HL-60/S4 (cell line): ENCODE results near the gene LEMD3.

Source experiments
- in situ Hi-C: fragments of 300-500 bp; cut with MboI; formaldehyde crosslinking; loops from 2 replicates; pipeline ENCODE4 v1.14.3; 2022; ENCODE audit warnings: low sequenced_read_pairs

Gene LEMD3

DNA sequence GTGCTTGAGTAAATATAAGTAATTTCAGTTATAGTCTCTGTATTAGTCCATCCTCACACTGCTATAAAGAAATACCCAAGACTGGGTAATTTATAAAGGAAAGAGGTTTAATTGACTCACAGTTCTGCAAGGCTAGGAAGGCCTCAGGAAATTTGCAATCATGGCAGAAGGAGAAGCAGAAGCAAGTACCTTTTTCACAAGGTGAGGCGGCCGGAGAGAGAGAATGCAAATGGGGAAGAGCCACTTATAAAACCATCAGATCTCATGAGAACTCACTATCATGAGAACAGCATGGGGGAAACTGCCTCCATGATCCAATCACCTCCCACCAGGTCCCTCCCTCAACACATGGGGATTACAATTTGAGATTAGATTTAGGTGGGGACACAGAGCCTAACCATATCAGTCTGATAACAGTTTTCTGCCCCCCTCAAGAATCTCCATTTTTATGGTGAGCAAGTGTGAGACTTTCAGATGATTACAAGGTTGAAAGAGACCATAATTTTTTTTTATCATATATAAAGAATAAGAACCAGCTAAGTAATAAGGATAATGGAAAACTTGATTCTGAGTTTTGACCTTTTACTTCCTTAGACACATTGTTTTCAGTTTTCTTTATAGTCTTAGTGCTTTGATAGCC is 35.6 kb downstream of the LEMD3 start:
- in situ Hi-C loops = no loop called here

DNA sequence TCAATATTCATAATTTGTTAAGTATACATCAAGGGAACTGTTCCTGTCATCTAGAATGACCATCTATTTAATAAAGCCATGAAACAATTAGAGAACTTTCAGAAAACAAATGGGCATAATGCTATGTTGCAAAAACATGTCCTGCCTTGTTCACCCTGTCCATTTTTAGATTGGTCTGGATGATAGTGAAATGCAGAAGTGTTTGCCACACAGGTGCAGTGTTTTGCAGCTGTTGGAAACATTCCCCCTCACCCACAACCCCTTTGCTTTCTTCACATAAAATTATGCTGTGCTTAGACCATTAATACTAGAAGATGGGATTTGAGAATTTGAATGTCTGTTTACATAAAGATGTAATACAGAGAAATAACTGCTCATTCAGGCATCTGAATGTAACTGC is 36.5 kb downstream of the LEMD3 start:
- in situ Hi-C loops = no loop called here

DNA sequence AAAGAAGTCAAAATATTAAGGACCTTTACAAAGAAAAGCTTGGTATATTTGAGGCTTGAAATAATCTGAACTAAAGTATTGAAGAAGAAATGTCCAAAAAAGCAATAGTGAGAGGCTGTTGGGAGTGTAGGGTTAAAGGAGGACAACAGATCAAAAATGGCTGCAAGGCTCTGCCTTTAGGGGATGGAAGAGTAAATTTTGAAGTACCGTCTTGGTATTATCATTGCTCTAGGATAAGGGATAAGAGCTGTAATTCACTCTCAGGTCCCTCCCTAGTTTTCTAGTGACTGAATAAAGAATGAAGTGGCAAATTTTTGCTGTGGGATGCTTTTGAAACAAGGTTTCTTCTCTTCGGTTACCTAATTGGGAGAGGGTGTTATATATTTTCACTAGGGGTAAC is 38.7 kb downstream of the LEMD3 start:
- in situ Hi-C loops = no loop called here

DNA sequence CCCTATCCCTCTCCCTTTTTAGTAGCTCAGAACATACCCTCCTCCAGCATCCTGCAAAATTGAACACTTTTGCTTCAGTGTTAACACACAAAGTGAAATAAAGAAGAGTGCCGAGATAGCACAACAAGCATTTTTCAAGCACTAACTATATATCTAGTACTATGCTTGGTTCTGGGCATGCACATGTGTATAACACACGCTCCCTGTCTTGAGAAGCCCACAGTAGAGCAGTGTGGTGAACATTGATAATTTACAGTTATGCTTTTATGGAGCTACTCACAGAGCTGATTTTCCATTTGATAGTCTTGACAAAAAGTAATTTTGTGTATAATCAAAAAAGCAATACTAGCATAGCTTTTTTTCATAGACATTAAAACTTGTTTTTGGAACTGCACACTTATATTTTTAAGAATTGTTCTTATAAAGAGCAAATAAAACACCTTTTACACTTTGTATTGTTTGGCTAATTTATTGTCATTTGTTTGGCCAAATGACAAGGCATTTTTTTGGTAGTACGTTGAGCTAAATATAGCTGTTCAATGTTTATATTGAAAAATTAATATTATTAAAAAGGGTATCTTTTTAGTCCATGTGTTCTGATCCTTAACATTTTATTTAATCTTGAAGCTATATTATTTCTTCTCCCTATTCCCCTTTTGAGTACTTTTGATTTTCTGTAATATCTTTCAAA is 39.7 kb downstream of the LEMD3 start:
- in situ Hi-C loops = no loop called here

DNA sequence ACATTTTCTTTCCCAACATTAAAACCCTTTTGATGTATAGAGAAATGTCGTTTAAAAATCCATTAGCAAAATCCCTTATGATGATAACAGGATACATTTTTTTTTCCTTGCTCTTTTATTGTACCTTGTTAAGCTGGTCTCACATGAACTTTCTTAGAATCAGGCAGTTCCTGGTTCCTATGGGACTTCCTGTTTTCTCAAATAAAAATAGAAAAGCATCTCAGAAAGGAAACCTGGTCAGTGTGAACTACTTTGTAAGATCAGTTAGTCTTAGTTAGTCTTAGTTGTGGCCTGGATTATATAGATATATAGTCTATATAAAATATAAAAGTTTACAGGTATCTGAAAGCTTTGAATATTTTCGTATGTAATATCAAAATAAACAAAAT is 40.3 kb downstream of the LEMD3 start:
- in situ Hi-C loops = no loop called here

DNA sequence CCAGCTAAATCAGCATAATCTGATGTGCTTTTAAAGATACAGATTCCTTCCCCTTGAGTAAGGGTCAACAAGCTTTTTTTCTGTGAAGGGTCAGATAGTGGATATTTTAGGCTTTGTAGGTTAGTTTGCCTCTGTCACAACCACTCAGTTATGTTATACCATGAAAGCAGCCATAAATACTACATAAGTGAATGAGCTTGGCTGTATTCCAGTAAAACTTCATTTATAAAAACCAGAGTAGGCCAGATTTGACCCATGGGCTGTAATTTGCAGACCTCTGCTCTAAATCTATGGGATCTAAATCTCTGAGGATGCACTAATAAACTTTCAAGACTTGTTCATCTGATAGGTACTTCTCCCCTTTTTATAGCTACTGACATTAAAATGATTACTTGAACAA is 47.7 kb downstream of the LEMD3 start:
- in situ Hi-C loops = no loop called here

DNA sequence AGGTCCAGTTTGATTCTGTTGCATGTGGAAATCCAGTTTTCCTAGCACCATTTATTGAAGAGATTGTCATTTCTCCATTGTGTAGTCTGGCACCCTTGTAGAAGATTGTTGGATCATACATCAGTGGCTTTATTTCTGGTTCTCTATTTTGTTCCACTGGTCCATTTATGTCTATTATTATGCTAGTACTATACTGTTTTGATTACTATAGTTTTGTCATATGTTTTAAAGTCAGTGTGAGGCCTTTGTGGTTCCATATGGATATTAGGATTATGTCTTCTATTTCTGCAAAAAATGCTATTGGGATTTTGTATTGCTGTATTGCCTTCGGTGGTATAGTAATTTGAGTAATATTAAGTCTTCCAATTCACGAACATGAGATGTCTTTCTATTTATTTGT is 51.4 kb downstream of the LEMD3 start:
- in situ Hi-C loops = no loop called here

DNA sequence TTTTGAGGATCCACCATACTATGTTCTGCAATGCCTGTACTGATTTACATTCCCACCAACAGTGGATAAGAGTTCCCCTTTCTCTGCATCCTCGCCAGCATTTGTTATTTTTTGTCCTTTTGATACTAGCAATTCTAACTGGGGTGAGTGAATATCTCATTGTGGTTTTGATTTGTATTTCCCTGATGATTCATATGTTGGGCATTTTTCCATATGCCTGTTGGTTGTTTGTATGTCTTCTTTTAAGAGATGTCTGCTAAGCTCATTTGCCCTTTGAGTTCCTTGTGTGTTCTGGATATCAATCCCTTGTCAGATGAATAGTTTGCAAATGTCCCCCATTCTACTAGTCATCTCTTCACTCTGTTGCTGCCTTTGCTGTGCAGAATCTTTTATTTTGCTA is 60.1 kb downstream of the LEMD3 start:
- in situ Hi-C loops = no loop called here

DNA sequence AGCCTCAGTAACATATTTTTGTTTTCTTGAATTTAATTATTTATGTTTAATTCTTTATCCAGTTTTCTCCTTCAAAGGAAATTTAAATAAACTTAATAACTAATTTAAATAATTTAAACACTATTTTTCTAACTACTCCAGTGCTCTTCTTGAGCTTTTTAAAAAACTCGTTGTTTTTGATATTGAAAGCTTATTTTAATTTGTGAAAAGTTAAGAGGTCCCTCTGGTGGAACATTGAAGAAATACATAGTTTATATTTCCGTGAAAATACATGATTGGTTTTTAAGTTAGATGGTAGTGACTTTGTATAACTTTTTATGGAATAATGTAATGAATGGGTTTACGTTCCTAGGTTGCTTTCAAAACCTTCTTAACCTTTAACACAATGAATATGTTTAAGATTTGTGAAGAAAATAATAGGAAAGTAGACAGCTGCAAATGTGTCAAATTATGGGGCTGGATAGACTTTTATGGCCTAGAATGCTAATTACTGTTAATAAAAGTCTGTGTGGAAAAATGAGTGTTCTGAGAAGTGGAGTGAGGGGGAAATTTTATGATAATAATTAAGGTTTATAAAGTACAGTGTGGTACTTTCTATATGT is 63.2 kb downstream of the LEMD3 start:
- in situ Hi-C loops = no loop called here

DNA sequence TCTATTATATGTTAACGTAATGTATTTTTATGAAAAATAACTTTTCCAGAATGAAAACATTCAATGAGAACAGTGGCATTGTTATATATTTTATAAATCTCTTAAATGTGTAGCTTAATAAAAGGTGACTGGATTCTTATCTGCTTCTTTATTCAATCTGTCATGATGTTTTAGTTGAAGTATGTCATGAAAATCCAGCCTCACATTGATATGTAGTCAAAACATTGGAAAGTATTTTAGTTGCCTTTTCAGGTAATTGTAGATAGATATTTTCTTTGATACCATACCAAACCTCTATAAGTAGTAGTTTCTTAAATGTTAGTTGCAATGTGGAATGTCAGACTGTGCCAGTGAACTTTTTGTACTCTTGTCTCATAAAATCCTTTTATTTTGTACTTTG is 67.8 kb downstream of the LEMD3 start:
- in situ Hi-C loops = no loop called here

DNA sequence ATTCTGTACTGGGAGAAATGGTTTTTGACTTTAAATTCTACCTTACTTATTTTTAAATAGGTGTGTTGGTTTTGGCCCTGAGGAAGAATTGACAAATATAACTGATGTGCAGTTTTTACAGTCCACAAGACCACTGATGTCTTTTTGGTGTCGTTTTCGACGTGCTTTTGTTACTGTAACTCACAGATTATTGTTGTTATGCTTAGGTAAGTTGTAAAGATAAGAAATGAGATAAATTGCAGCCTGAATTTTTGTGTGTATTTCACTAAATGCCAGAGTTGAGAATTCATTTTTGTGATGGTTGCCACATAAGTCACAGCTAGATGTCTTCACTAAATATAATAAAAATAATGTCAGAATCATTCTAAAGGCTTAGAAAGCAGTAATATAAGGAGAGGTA is 69.2 kb downstream of the LEMD3 start:
- in situ Hi-C loops = no loop called here

DNA sequence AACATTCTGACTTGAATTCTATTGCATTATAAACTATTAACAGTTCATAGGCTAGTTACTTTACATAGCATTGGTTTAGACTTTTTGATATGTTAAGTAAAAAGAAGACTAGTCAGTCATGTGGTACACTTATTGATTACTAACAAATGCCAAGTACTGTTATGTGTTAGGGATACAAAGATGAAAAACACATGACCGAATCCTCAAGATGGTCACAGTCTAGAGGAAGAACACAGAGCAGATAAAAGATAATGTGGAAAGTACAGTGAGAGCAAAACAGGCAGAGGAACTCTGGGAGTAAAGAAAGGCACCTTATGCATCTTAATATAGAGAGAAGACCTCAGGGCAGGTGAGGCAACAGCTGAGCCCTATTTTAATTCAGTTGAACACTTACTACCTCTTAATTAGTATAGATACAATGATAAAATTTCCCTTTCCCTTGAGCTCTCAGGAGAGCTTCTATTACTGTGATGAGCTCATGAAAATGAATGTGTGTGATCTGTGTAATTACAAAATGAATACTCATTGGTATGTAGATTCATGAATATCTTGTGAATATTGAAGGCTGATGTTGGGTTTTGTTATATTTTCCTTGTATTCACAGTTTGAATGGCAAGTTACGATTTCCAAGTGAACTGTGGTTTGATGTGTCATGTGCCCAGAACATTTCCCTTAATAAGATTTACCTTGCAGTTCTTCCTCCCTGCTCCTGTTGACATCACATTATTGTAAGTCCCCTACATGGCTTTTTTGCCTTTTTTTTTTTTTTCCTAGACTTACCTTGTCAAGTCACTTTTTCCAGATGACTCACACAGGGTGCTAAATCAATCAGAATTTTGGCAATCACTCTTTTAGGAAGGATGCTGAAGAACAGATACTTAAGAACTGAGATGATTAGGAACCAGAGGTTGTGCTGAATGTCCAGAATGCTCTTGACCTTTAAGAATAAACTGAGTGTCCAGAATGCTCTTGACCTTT is 79.6 kb downstream of the LEMD3 start:
- in situ Hi-C loops = no loop called here

DNA sequence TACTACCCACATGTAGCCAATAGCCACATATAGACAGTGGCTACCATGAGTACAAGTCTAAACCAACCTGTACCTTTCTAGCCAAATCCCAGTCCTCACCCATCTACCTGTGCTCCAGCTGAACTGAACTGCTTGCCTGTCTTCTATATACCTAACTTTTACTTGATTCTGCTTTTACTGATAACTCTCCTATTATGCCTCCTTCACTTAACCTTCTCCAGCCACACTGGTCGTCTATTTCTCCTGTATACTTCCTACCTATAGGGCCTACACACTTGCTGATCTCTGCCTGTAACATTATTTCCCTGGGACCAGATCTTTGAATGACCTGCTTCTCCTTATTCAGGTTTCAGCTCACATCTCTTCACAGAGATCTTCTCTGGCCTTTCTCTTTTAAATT is 83.1 kb downstream of the LEMD3 start:
- in situ Hi-C loops = no loop called here

DNA sequence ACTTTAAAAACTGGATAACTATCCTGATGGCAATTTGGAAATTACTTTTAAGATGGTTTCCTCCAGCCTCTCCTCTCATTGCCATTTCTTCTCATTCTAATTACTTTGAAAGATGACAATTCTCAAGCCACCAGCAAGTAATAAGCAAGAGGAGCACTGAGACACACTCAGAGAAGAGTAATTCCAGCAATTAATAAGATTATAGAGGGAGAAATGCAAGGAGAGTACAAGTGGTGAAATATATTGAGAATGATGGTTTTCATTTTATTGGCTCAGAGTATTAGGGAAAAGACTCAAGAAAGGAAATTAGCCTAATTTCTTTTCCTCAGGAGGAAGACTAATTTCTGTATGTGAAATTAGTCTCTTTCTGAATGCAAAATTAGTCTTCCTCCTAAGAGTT is 88.6 kb downstream of the LEMD3 start:
- in situ Hi-C loops = no loop called here

DNA sequence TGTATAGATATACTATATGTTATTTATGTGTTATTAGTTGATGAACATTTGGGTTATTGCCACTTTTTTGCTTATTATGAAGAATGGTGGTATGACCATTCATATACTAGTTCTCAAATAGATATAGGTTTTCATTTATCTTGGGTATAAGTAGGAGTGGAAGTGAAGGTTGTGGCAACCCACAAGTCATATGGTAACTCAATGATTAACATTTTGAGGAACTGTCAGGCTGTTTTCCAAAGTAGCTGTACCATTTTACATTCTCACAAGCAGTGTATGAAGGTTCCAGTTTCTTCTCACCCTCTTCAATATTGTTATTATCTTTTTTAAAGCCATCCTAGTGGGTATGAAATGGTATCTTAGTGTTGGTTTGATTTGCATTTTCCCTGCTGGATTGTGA is 90.1 kb downstream of the LEMD3 start:
- in situ Hi-C loops = no loop called here

DNA sequence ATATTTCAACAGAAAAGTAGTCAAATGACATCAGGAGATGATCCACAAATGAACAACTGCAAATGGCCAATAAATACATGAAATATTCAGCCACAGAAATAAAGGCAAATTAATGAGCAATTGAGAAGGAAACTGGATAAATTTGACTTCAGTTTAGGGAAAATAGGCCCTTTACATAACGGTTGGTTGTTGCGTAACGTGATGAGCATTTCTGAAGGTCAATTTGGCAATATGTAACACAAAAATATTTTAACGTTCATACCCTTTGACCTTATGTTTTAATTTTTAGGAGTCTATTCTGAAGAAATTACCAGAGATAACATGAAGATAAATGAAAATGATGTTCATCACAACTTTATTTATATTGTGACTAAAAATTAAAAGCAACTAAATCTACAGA is 94.4 kb downstream of the LEMD3 start:
- in situ Hi-C loops = no loop called here

DNA sequence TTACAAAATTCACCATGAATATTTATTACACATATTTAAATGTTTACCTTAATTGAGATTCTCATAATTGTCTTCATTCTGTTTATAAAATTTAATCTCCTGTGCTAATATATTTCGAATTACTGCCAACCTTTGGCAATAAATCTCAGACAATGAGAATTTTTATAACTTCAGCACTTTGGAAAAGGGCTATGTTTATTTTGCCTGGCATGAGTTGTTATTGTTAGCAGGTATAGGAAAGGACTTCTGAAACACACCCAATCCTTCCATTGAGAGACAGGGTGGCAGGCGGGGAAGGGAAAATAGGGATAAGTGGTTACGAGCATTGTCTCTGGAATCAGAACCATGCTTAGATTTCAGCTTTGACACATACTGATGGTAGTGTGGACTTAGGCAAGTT is 97.0 kb downstream of the LEMD3 start:
- in situ Hi-C loops = no loop called here

DNA sequence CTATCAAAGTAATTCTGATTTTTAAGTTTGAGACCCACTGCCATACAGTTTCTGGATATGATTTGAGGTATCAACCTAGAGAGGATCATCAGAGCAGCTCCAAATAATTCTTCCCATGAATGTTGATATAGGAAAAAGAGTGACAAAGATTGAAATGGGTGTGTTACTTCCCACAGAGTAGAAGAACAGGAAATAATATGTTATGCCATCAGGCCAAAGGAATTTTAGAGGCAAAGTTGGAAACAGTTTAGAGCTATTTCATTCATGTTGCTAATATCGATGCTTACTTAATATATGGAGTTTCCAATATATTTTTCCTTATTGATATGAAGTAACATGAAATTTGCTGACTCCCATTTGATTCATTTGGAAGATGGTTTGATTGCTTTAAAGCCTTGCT is 100.2 kb downstream of the LEMD3 start:
- in situ Hi-C loops = no loop called here

DNA sequence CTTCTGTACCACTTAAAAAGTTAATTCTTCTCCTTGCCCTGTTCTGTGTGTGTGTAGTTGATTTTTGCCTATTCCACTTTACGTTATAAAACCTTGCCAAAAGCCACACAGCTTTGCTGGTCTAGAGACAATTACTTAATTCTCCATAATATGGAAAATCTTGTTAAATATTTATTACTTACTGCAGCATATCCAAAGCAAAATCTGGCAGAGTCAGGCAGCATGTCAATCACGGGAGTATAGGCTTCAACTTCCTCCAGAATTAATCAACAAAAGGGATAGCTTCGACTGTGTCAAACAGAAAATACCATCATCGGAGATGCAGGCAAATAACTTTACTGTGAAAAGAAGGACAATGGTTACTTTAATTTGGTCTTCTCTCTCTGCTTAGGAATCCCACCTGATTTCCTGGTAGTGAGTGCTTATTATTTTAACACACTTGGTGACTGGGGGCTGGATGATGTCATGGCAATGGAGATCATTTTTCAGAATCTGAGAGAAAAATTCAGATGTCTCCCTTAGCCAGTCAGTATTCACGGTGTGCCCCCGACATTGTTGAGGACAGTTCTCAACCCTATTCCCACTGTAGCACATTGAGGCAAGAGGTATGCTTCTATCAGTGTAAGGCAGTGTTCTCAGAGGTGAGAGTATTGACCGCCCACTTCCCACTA is 105.4 kb downstream of the LEMD3 start:
- in situ Hi-C loops = no loop called here

DNA sequence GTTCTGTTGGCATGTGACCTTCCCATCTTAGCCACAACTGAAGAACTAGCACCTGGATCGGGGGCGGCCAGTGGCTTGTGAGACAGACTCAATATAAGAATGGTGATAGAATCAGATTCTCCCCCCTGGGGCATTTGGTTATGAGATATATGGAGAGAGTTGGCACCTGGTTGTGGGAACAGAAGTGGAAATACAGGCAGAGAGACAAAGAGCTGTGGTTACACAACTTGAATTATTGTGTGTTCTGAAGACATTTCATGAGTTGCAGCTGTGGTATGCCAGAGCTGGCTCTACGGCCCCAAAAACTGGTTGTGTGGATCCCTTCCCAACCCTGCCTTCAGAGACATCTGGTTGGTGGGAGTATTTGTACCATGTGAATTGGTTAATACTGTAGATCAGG is 106.2 kb downstream of the LEMD3 start:
- in situ Hi-C loops = no loop called here
